Stimulated activated CD8-positive, alpha-beta memory T cell treated with anti-CD3 and anti-CD28 coated beads, Interleukin-4, amount 100 ng/mL, for 1 hour (primary cell): ENCODE measurements around the gene RAI2.

Experiments
- DNase-seq, 2 donors: peaks; one replicate each; pipeline ENCODE4 v3.0.0-alpha.2; 2020; ENCODE audit warnings: low read depth in 2 of 2, low spot score in 1 of 2

The RAI2 gene

DNA sequence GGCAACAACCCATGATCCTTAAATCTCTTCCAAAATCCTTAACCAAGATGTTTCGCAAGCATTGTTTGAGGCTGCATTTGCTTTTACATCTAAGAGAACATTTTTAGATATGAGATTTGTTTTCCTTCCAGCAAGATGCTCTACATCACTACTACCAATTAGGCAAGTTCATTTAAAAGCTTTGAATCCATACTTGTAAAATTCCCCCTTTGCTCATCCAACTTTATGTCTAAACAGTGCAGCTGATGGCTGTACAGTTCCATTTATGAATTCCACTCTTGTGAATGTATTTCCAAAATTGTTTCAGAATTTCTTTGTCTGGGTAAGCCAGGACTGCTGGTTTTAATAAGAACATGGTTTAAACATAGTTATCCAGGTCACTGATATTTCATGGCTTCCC, 31.5 kb downstream of the RAI2 start:
- DNase-seq: no peak

DNA sequence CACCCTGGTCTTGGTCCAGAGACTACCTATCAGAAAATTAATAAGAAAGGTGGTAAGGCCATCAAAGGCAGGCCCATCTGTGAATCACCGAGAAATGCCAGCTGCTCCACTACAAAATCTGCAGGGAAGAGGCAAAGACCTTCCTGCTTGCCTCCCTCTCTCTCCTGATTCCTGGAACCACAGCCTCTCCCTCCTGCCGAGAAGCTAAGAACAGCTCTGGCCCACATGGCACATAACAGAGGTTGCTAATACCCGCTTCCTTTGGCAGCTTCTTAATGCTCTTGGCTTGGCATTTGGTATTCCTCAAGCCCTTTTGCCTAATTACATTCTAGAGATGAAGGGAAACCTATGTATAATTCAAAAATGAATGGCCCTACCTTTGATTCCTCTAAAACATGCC, 32.9 kb downstream of the RAI2 start:
- no peak for DNase-seq

DNA sequence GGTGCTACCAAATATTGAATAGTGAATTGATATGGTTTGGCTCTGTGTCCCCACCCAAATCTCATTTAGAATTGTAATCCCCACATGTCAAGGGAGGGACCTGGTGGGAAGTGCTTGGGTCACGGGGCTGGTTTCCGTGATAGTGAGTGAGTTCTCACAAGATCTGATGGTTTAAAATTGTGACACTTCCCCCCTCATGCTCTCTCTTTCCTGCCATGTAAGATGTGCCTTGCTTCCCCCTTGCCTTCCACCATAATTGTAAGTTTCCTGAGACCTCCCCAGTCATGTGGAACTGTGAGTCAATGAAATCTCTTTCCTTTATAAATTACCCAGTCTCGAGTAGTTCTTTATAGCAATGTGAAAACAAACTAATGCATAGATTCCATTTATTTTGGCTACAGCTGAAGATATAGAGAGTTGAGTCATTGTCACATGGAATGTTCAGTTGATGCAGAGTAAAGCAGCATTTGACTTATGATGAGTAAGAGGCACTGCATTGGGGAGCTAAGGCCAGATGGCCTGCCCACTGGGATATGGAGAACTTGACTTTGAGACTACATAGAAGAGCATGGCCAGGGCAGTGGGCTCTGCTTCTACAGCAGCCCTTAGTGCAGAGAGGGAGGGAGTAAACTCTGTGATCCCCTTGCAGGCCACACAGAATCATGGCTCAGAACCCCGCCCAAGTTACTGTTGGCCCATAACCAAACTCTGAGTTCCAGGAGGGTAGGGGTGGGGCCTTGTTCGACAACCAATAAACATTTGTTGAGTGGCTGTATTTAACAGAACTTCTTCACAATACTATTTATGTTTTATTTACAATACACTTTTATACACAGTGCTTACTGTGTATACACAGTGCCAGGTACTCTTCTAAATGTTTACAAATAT, 34.2 kb downstream of the RAI2 start:
- DNase-seq: no peak

DNA sequence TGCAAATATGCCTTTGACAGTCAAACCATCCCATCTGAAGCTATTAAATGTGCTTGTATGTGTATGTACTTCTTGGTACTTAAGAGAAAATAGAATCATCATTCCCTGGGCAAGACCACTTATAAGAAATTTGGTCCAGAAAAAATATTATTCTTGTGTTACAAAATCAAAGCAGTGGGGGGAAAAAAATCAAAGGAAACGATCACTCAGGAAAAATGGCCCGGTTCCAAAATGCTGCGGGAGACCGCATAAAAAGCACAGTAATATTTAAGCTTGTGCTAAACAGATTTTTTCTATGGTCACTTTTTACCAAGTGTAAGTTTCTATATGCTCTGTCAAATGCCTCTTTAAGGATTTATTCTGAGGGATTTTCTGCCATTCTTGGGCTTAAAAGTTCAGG, 36.1 kb downstream of the RAI2 start:
- DNase-seq: no peak

DNA sequence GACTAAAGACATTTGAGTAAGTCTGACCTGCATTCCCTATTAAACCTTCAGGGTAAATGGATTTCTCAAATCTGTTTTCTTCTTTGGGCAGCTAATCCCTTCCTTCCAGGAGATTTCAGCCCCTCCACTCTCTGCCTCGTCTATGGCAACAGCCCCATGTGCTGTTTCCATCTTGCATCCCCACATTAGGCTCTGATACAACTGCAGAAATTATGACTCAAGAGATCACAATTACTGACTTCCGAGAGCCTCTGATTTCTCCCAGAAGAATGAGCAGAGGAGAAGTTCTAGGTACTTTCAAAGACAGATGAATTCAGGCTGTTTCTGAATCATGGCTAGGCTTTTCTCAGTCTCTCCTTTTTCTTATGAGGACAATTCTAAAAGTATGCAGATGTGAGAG, 38.7 kb downstream of the RAI2 start:
- no peak for DNase-seq

DNA sequence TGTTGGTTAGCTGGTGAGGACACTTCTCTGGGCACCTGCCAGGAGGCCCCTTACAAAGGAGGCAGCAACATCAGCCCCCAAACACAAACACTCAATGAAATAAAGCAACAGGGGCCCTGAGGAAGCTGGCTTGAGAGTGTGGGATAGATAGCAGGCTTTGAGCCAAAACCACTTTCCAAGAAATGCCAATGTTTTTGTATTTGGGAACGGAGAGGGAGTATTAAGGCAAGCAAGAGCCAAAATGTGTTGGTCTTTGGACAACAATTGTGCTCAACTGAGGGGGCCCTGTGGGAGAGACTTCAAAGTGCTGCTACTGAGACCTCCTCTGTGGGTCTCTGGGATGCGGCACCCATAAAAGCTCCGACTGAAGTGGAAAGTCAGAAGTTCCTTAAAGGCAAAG, 41.0 kb downstream of the RAI2 start:
- no peak for DNase-seq

DNA sequence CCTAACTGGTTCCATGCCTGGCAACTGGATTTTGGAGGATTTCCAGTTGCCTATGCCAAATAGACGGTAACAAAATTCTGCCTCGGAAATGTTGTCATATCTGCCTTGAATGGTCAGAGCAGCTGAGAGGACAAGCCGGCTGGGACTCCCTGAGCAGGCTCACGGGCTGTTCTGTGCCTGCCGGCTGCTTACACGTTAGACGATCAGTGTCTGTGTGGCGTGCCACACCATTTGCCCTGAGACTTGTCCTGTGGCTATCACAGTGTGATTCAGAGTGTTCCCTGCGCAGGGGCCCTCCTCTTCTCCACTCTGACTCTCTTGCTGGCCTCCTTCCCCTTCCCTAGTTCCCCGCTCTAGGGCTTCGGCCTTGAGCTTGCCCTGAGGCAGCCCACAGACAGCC, 42.4 kb downstream of the RAI2 start:
- DNase-seq: no peak

DNA sequence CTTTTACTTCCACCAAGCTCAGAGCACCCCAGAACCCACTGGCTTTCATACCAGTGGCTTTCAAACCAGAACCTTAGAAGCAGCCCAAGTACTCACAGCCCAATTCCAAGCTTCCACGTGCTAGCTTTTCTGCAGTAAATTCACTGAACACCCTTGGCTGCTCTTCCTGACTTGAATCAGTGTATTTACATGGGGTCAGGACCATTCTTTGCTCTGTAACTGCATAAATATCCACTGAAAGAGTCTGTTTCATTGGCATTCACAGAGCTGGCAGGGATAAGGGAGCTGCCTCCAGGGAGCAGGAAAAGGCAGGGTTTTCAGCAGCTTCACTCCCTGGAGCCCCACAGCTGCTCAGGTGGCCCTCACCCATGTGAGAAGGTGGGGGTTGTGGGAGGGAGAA, 43.8 kb downstream of the RAI2 start:
- DNase-seq: no peak

DNA sequence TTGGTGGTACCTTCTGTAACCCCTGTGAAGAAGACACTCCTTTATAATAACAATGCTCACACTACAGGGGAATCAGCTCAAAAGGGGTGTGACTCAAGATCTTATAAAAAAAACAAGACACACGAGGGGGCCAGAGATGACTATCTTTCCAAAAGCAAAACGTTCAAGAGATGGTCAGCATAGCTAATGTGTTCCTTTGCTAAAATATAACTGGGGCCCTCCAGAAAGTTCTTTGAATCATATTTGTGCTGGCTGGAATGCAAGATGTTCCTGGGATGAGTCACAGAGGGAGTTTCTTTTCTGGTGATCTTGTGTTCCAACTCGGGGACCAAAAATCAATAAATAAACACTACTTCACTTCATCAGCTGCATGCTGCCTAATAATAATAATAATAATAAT, 46.5 kb downstream of the RAI2 start:
- DNase-seq: no peak

DNA sequence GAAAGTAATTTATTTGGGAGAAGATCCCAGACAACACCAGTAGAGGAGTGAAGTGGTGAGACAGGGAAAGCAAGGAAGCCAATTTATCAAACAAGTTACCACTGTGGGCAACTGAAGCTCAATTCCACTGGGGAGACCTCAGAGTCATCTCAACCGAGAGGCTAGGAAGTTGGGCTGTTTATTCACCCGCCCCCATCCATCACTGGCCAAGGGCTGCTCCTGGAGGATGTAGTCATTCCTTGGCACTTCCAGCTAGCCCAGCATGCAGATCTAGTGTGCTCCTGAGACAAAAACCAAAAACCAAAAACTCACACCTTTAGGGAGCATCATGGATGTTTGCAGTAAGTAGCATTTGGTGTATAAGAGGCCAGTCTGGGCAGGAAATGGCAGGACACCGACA, 47.0 kb downstream of the RAI2 start:
- DNase-seq: no peak

DNA sequence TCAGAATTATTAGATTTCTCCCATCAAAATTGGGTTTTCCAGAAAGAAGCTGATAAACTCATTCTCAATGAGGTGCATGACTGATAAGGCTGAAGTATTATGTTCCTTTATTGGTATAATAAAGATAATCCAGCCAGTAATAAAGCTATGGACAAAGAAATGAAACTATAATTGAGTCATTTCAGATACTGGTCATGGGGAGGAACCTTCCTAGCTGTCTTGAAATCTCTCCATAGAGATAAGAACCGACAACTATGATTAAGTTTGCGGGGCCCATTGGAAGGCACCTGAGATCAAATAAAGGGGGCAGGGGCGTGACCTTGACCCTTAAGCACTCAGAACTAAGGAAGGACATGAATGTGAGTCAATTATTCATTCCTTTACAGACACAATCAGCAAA, 47.8 kb downstream of the RAI2 start:
- no peak for DNase-seq

DNA sequence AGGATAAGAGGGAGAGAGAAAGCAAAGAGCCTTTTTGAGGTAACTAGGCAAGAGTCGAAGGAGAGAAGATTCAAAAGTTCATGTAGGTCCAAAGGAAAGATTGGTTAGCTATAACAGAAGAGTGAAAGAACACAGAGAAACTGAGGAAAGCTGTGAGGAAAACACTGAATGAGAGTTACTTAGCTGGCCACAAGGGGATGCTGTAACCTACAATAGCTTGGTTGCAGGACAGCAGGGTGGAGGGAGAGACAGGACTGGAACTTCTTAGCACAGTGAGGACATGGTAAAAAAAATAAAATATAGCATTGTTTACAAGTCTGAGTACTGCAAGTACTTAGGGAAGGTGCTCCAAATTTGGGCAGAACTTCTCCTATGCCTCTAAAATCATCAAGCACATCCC, 48.3 kb downstream of the RAI2 start:
- DNase-seq: no peak

DNA sequence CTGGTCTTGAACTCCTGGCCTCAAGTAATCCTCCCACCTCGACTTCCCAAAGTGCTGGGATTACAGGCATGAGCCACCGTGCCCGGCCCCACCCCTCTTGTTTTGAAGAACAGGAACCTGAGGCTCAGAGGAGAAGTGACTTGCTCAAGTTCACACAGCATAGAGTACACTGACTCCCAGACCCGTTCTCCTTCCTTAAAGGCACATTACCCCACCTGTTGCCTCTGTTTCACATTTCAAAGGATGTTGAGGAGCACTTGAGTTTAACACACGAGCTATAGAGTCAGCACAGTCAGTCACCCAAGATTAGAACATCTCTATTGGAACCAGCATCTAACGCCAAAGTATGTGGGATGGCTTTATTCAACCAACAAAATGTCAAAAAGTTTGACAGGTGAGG, 51.1 kb downstream of the RAI2 start:
- no peak for DNase-seq

DNA sequence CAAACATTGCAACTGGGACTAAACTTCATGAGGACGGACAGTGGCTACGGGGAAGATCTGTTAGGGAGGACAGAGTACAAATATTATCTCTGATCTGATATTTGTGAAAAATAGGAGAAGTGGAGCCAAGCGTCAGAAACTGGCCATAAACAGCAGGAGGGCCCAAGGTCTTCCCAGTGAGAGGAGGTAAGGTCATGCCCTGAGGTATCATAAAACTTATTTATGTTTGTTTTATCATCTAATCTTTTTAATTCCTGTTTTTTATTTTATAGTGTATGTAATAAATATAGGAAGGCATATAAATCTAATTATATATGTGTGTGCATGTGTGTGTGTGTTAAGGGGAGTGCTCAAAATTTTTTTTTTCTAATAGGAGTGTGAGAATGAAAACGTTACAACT, 51.8 kb downstream of the RAI2 start:
- DNase-seq: no peak

DNA sequence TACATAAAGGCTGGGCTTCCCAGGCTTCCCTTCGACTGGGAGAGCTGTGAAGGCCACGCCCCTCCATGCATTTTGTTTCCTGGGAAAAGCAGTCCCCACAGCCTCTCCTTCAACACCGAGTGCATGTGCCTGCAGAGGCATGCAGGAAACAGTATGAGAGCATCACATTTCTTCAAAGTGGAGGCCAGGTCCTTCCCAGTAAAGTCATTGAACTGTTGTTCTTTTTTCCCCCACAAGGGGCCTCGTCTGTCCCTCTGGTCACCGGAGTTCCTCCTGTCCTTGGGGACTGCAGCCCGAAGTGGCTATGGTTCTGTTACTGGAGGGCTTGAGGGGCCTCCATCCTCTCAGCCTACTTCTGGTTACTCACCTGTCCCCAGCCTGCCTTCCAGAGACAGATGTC, 56.0 kb downstream of the RAI2 start:
- no peak for DNase-seq

DNA sequence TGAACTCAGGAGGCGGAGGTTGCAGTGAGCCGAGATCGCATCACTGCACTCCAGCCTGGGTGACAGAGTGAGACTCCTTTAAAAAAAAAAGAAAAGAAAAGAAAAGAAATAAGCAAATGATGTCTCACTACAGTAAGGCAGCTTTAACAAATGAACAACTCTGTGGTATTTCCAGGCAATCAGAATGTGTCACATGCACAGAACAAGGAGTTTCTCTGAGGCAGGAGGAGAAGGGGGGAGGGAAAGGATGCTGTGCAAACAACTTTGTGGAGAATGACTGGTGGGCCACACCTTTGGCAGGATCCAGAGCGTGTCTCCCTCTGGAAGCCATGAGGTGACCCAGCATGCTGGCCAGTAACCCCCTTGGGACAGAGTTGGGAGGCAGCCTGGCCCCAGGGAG, 57.6 kb downstream of the RAI2 start:
- no peak for DNase-seq

DNA sequence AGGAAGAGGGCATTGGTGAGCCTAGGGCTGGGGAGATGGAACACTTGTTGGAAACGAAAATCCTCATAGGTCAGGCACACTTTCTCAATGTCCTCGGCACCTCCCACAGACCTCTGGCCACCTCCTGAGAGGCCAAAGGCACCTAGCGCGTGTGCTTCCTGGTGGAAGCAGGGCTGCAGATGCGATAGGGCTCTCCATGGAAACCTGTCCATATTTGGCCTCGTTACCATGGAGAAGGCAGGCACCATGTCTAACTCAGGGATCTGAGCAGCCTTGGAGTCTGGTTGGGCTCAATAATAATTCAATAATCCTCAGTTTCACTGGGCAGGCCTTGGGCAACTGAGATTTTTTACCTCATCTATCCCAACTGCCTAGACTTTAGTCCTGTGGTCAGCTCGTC, 58.3 kb downstream of the RAI2 start:
- no peak for DNase-seq

DNA sequence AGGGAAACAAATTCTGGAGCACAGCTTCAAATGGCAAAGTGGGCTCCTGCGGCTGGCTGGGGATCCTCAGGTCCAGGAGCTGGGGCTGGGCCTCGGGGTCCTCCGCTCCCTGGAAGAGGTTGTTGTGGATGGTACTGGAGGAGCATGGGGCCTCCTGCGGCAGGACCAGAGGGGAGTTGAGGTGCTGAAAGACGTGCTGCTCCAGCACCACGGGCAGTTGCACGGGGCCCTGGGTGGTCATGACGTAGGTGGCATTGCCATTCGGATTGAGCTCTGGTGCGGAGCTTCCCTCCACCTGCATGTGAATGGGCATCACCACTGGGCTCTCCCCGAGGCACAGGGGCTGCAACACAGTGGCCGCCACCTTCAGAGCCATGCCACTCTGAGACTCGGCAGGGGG, 59.7 kb downstream of the RAI2 start:
- DNase-seq: no peak

DNA sequence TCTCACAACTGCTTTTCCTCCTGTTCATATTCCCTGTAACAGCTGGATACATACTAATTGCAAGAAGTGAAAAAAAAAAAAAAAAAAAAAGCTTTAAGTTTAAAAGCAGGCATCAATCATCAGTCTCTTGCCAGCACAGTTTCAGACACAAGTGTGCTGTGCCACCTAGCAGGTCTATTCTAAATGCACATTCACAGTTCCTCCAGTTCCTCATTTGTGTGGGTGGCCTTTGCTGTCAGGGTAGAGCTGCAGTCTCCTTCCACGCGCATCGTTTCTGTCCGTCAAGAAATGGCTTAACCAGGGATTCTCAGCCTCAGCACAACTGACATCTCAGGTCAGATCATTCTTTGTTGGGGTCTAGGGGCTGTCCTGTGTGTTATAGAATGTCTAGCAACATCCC, 62.2 kb downstream of the RAI2 start:
- no peak for DNase-seq

DNA sequence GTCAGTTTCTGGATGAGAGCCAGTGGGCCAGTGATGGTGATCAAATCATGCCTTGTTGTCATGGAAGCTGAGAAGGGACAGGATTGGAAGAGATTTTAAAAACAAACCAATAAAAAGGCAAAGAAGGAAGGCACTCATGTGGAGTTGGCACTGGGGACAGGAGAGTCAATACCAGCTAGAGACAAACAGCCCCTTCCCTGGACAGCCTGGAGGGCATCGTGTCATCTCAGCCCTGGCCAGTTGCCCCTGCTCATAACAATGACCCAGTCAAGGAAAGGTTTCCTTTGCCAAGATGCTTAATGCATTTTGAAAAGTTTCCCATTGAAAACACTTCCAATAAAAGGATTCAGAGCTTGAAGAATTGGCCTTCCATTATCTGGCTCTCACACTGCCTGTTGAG, 68.3 kb downstream of the RAI2 start:
- no peak for DNase-seq

DNA sequence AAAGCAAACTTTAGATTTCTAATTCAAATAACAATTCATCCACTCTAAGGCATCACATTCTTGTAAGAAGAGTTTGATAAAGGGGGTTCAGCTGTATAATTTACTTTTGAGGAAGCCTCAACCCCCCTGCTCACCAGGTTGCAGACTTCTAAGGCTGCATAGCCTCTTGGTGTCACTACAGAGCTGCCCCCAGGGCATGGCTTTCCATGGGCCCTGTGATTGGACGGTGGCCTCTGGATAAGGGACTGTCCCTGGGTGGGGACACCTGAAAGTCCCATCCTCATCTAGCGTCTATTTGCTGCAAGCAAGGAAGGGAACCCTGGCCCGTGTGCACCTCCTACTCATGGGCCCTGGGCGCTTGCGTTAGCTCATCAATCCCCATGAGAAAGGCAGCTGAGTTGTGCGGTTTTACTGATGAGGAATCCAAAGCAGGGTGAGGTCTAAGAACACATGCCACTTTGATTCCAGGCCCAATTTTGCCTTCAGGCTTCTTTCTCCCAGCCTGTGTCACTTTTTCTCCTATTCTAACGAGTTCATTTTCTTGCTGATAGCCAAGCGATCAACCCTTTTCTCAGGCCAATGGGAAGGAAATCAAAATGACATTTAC, 72.0 kb downstream of the RAI2 start:
- DNase-seq: no peak

DNA sequence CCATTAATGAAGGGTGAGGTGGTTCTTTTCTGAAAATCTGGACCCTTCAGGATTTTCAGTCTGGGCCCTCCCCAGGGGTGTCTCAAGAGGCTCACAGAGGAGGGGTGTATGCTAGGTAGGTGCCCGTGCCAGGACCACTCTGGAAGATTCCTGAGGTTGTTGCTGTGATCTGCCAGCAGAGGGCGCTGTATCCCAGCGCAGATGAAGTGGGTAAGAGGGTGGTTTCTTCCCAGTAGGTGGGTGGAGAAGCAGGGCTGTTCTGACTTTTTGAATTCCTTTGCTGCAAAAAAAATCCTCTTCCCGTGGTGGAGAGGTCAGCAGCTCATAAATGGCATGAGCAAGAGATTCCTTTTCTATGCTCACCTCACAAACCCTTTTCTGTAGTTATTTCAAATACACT, 72.7 kb downstream of the RAI2 start:
- no peak for DNase-seq

DNA sequence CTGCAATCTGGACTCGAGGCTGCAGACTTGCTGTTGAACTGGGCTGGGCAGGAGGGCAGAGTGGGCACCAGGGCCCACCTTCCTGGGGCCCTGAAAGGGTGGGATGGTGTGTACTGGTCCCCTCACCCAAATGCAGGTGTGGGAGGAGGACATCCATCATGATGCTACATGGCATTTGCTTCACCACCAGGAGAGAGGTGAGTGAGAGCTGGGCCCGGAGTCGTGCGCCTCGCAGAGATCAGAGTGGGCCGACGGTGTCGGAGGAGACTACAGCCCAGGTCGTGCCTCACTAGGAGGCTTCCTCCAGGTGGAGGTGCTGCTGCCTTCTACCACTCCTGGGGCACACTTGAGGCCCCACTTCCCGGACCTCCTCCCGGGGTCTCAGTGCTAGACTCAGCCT, 73.5 kb downstream of the RAI2 start:
- DNase-seq: no peak
